ENCODE results near the gene SLC4A2.
A peak's percentile ranks its signal among the peaks of the same experiment; 100 is the strongest.

Gene SLC4A2

GRCh38 chr7:151060113-151060415 lies 675 bp downstream of the SLC4A2 start:
- intact Hi-C loops (cut with DNase I; ENCODE audit: low total_unique reads): no loop called here
- H3K9me3 ChIP-seq: no peaks in the 10 kb centered on the region
- H3K27ac ChIP-seq: peak overlapping the region; percentile 91 to 98
- peaks cover 9 to 13% (median 10%) of the 10 kb centered on the region in 3 donors for H3K36me3 ChIP-seq
- peak in 1 of 2 experiments; percentile 3 for TF ChIP-seq CTCF (IDR thresholded peaks at IDR 0.05)
- no peak for DNase-seq
- peaks cover 0 to 61% (median 52%) of the 10 kb centered on the region in 4 donors for H3K4me1 ChIP-seq
- no peaks in the 10 kb centered on the region for H3K27me3 ChIP-seq
- H3K4me3 ChIP-seq: peak overlapping the region; percentile 65 to 81

GRCh38 chr7:151060416-151061212 lies 1.2 kb downstream of the SLC4A2 start:
- intact Hi-C loops (cut with DNase I; ENCODE audit: low total_unique reads): no loop called here

GRCh38 chr7:151061213-151062110 lies 2.1 kb downstream of the SLC4A2 start:
- no peak for TF ChIP-seq CTCF (IDR thresholded peaks at IDR 0.05)
- DNase-seq: no peak
- peak overlapping the region; percentile 65 to 81 for H3K4me3 ChIP-seq
- H3K27me3 ChIP-seq: no peaks in the 10 kb centered on the region
- peak overlapping the region; percentile 91 to 98 for H3K27ac ChIP-seq
- intact Hi-C loops (cut with DNase I; ENCODE audit: low total_unique reads): no loop called here
- H3K4me1 ChIP-seq: peaks cover 0 to 60% (median 52%) of the 10 kb centered on the region in 4 donors
- no peaks in the 10 kb centered on the region for H3K9me3 ChIP-seq
- peaks cover 23 to 27% (median 24%) of the 10 kb centered on the region in 3 donors for H3K36me3 ChIP-seq

More at GRCh38 chr7:151060416-151061212, 1.2 kb downstream of the SLC4A2 start:
- peaks cover 15 to 19% (median 15%) of the 10 kb centered on the region in 3 donors for H3K36me3 ChIP-seq
- H3K4me1 ChIP-seq: peaks cover 0 to 61% (median 52%) of the 10 kb centered on the region in 4 donors
- DNase-seq: peak in 1 of 2 donors; percentile 80
- H3K27ac ChIP-seq: peak overlapping the region; percentile 91 to 98
- no peak for TF ChIP-seq CTCF (IDR thresholded peaks at IDR 0.05)
- H3K9me3 ChIP-seq: no peaks in the 10 kb centered on the region
- H3K27me3 ChIP-seq: no peaks in the 10 kb centered on the region
- peak overlapping the region; percentile 65 to 81 for H3K4me3 ChIP-seq

GRCh38 chr7:151062111-151062398 lies 2.7 kb downstream of the SLC4A2 start:
- H3K4me3 ChIP-seq: no peak overlapping the region
- DNase-seq: no peak
- no peaks in the 10 kb centered on the region for H3K9me3 ChIP-seq
- peaks cover 29 to 33% (median 30%) of the 10 kb centered on the region in 3 donors for H3K36me3 ChIP-seq
- peaks cover 0 to 54% (median 46%) of the 10 kb centered on the region in 4 donors for H3K4me1 ChIP-seq
- no peak for TF ChIP-seq CTCF (IDR thresholded peaks at IDR 0.05)
- H3K27me3 ChIP-seq: no peaks in the 10 kb centered on the region
- H3K27ac ChIP-seq: peak overlapping the region; percentile 91 to 98
- intact Hi-C loops (cut with DNase I; ENCODE audit: low total_unique reads): no loop called here

- Histone ChIP-seq H3K4me1 (peaks cover 0 to 49% (median 42%) of the 10 kb centered on the region in 4 donors), H3K27me3 (no peaks in the 10 kb centered on the region), H3K36me3 (peaks cover 35 to 39% (median 35%) of the 10 kb centered on the region in 3 donors), H3K9me3 (no peaks in the 10 kb centered on the region), H3K27ac (peak overlapping the region; percentile 91 to 98), H3K4me3 (peak overlapping the region; percentile 21 to 34)
- no peak for DNase-seq
- no peak for TF ChIP-seq CTCF (IDR thresholded peaks at IDR 0.05)
- intact Hi-C loops (cut with DNase I; ENCODE audit: low total_unique reads): no loop called here
Observed at GRCh38 chr7:151062399-151063211, 3.2 kb downstream of the SLC4A2 start.

All from tibial artery (tissue), 4 donors.